ENCODE results near the gene TMEM53.

TMEM53 gene

DNA sequence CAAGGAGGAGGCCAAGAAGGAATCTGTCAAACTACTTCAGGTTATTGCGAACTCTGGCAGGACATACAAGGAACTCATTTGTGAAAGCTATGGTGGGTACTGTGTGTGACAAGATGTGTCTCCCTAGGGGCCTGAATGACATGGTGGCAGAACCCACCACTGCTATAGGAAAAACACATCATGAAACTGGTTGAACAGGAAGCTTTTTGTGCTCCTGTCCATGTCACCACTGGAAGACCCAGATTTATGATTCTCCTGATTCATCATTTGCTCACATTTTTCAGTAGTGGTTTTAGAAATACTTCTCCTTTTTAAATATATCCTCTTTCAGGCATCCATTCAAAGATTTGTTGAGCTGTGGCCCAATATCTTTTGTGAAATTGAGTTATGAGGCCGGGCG is 23.9 kb upstream of the TMEM53 start:
- DNase-seq (ENCODE audit: low read depth in 2 of 2), result no peak

DNA sequence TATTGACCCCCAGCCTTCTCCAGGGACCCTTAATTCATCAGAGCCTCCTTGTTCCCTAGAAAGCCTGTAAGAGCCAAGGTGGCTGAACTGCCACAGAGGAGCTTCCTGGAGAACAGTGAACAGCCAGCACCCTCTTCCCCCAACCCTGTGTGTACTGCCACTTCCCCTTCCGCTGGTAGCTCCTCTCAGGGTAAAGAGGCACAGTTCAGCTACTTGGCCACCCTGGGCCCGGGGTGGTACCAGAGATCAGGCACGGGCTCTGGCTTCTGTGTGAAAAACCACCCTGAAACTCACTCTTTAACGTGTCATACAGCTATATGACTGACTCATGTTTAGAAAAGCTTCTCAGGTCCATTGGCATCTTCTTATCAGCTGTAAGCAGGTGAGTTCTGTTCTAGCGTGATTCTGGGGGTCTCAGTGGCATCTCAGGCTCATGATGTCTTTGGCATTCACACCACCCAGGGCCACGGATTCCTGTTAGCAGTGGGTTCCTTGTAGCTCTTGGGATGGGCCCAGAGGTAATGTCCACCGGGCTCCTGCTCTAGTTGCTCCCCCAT is 22.6 kb upstream of the TMEM53 start:
- no peak for DNase-seq (ENCODE audit: low read depth in 2 of 2)

DNA sequence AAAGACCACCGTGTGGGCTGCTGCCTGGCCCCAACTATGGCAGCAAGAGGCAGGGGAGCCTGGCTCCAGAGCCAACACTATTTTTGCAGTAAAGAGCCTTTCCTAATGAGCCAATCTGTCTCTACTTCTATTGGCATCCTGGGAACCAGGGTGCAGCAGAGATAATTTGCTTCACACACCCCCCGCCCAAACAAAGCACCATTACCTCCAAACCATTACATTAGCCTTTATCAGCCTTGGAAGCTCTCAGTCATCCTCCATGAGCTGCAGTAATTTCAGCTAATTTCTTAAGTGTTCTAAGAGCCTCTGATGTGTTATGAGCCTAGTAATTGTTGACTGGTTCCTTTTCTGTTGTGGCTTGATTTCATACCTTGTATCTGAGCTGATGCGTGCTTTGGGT is 21.8 kb upstream of the TMEM53 start:
- DNase-seq (ENCODE audit: low read depth in 2 of 2), result no peak

DNA sequence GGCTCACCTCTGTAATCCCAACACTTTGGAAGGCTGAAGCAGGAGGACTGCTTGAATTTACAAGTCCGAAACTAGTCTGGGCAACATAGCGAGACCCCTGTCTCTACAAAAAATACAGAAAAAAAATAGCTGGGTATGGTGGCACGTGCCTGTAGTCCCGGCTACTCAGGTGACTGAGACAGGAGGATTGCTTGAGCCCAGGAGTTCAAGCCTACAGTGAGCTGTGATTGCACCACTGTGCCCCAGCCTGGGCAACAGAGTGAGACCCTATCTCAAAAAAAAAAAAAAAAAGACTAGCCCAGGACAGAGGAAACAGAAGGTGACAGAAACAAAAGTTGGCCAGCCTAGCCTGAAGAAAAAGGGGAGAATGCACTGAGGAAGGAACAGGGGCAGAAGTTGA is 21.4 kb upstream of the TMEM53 start:
- DNase-seq (ENCODE audit: low read depth in 2 of 2), result no peak

DNA sequence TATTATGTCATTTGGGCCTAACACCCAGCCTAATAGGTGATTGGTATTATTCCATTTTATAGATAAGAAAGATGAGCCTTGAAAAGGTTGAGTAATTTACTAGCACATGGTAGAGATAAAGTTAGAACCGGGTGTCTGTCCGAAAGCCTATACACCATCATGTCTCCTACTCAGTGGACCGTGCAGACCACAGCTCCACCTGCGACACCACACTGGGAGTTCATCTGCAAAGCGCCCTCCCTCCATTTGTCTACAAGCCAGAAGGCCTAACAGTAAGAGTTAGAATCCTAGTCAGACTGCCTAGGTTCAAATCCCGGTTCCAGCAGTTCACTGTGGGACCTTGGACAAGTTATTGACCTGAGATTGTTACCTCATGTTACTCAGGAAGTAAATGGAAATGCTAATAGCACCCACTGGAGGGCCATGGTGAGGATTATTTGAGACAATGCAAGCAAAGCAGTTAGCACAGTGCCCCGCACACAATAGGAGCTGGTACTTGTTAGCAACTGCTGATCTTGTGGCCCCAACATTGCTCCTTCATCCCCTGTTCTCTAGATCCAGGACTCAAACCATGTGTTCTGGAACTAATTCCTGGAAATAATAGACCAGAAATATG is 20.7 kb upstream of the TMEM53 start:
- no peak for DNase-seq (ENCODE audit: low read depth in 2 of 2)

DNA sequence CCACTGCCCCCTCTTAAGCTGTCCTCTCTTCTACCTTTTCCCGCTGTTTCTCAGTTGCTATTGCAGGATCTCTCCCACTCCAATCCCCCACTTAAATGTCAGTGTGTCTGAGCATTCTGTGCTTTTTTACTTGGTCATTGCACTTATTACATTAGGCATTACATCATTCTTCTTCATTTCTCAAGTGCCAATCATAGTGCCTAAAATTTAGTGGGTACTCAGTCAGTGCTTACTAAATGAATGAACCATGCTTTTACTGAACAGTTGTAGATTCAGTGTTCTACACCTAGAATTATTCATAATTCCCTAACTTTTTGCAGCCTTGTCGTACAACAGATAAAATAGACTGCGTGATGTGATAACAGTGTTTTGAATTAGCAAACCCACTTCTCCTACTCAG is 19.6 kb upstream of the TMEM53 start:
- no peak for DNase-seq (ENCODE audit: low read depth in 2 of 2)

DNA sequence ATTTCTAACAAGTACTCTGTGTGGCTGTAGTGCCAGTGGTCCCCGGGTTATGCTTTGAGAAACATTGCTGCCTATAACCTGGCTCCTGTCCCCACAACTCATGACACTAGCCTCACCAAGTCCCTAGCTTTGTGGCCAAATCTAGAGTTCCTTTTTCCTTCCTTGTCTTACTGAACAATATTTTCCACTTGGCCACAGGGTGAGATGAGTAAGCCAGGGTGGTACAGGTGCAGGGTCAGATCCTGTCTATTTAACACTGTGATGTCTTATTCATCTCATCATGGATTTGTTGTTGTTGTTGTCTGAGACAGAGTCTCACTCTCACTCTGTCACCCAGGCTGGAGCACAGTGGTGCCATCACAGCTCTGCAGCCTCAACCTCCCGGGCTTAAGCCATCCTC is 18.9 kb upstream of the TMEM53 start:
- no peak for DNase-seq (ENCODE audit: low read depth in 2 of 2)

DNA sequence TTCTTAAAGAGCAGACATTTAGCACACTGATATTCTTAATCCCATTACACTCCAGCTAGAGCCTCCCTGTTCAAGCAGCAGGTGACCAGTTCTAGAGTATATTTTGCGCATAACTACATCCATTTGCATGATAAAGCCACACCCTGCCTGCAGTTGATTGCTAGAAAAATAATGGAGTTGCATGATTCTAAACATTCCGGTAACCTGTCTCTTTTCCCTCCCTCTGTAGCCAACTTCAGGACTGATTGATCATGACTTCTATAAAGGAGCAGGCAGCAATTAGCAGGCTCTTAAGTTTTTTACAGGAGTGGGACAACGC is 15.1 kb upstream of the TMEM53 start:
- no peak for DNase-seq (ENCODE audit: low read depth in 2 of 2)

DNA sequence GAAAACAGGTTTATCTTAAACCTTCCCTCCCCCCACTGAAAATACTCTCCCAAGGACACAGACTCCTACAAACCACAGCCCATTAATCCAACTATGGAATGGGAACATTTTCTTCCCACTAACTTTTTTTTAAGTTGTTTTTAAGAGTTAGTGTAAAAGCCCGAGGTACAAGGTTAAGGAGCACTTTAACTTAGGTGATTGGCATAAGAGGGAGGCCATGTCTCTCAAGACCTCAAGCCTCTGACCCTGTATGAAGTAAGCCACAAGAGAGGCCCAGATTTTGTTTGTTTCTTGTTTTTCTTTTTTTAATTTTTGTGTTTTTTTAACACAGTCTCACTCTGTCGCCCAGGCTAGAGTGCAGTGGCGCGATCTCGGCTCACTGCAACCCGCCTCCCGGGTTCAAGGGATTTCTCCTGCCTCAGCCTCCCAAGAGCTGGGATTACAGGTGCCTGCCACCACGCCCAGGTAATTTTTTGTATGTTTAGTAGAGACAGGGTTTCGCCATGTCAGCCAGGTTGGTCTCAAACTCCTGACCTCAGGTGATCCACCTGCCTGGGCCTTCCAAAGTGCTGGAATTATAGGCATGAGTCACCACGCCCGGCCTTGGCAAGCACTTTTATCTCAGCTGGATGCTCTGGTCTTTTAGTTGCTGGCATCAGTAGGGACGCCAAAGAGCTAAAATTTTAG is 14.6 kb upstream of the TMEM53 start:
- no peak for DNase-seq (ENCODE audit: low read depth in 2 of 2)

DNA sequence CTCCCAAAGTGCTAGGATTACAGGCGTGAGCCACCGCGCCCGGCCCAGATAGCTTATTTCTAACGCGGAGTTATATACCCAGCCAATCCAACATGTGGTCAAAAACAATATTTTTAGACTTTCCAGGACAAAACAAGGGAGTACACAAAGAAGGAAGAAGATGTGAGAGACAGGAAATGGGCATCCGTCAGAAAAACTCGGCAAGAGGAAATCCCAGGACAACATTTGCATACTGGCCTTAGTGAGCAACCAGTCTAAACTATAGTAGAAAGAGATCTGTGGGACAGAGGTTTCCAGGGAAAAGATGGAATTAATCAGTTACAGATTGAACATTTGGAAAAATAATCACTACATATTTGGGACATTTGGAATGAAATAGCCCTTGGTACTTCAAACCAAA is 11.6 kb upstream of the TMEM53 start:
- DNase-seq (ENCODE audit: low read depth in 2 of 2), result no peak

DNA sequence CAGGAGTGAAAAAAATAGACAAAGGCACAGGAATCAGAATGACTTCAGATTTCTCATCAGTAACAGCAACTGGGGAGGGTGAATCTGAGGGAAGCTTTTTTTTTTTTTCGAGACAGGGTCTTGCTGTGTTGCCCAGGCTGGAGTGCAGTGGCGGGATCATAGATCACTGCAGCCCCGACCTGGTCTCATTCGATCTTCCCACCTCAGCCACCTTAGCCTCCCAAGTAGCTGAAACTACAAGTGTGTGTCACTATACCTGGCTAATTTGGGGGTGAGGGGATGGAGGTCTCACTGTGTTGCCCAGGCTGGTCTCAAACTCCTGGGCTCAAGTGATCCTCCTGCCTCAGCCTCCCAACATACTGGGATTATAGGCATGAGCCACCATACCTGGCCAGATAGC is 10.9 kb upstream of the TMEM53 start:
- DNase-seq (ENCODE audit: low read depth in 2 of 2), result no peak

DNA sequence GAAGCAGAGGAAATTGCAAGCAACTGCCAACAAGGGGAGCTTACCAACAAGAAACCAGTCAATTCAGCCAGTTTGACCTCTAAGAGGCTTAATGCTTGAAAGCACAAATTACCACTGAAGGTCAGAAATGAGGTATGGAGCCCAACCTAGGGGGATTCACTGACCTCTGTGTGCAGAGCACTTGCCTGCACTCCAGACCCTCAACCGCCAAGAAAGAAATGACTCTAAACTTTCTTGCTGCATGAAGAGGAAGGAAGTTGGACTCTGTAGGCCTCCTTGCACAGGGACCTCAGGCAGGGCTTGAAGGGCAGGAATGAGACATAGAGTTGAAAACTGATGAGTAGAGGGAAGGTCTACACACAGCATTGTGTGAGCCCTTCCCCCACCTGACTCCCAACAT is 10.2 kb upstream of the TMEM53 start:
- no peak for DNase-seq (ENCODE audit: low read depth in 2 of 2)

DNA sequence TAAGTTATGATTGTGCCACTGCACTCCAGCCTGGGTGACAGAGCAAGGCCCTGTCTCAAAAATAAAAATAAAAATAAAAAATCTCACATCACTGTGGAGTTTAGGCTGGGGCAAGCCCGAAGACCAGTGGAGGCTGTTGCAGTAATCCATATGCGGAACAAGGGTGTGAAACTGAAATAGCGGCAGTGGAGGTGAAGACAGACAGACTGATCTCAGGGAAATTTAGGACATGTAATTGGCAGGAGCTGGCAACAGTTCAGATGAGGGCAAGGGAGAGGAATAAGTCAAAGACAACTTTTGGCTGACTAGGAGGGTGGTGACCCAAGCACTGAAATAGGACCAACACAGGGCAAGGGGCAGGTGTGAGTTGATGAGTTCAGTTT is 8.6 kb upstream of the TMEM53 start:
- DNase-seq (ENCODE audit: low read depth in 2 of 2), result no peak

DNA sequence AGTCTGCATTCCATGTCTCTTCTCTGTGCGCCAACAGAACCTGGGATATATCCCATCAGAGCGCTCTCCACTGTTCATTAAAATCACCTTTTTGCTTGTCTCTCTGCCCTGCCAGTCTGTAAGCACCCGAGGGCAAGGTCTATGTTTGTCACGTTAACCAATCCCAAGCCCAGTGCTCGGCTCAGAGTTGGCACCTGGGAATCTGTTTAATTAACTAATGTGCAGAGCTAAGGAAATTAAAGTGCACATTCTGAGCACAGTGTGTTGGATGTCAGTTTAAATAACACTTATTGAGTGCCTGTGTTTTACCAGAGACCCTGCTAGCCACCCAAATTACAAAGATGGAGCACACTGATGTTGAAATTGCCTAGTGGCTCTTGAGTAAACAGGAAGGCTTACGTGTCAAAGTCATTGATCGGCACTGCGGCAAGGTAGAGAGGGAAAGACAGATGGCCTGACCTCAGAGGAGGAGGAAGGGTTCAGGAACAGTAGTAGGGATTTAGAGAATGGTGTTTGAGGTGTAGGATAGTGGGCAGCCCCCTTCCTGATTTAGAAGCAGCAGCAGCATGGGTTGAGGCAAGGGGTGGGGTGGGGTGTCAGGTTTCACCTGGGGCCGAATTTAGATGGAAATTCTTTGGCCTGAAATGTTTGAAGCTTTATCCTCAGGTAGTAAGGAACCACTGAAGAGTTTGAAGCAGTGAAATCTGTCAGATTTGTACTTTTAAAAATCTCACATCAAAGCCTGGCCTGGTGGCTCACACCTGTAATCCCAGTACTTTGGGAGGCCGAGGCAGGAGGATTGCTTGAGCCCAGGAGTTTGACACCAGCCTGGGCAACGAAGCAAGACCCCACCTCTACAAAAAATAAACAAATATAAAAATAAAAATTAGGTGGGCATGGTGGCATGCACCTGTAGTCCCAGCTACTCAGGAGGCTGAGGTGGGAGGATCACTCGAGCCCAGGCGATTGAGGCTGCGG is 7.9 kb upstream of the TMEM53 start:
- no peak for DNase-seq (ENCODE audit: low read depth in 2 of 2)

DNA sequence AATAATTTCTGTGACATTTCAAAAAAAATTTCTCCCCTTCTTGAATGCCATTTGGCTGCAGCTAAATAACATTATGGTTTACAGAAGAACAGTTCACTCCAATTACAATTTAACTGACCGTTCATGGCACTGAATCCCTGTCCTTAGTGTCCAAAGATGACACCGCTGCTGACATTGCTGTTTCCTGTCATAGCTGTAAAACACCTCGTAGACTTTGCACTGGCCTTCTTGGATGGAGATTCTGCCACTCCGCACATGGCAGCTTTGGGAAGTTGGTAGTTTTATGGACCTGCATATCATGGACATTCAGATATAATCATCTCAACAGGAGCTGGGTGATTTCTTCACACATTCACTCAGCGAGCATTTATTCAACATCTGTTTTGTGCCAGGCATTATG is 5.2 kb upstream of the TMEM53 start:
- no peak for DNase-seq (ENCODE audit: low read depth in 2 of 2)

DNA sequence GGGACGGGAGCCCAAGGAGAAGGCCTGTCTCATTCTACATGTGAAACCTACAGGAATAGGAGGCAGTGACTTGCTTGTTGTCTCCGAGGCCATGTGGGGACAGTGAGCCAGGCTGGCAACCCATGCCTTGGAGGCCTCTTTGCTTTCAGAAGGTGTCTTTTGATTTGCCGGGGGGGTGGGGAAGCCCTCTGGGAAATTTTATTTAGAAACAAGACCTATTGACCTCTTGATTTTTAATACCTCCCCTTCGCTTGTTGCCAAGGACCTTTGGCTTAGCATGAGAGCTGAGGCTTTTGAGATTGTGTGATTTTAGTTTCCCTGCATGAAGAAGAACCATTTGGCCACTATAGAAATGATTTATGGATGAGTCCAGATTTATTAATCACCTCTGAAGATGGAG is 4.3 kb upstream of the TMEM53 start:
- DNase-seq (ENCODE audit: low read depth in 2 of 2), result no peak

DNA sequence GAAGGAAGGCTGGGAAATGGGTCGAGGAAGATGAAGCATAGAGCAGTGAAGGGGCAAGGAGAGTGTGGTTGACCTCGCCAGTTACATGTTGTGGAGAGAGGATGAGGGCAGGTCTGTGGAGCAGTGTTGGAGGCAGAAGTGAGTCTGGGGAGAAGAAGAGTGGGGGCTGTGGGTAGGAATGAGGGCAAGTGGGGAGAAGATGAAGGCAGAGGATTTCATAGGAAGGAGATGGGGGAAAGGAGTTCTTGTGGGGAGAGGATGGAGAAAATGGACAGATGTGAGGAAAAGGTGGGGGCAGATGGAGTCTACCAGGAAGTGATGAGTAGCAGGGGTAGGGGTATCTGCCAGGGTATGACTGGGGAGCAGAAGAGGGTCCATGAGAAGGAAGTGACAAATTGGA is 3.8 kb upstream of the TMEM53 start:
- no peak for DNase-seq (ENCODE audit: low read depth in 2 of 2)

DNA sequence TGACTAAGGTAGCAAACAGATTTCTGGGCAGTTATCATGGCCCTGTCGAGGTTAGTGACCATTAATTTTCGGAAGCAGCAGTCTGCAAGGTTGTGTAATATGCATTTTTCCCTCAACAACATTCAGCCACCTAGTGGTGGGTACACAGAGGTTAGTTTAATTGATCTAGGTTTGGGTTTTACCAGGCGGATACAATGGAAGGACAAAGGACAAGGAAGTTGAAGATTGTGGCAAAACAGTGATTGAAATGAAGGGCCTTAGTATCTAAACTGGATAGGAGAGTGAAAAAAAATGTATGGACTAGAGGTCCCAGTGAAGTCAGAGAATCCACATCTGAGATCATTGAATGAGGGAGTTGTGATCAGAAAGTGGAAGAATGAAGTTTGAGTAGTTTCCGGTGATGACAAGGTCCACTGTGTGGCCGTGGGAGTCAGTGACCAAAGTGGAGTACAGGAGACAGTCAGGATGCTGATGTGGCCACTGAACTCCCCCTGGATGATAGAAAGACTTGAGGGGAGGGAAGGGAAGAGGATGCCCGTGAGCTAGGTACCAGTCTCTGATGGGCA is 3.0 kb upstream of the TMEM53 start:
- DNase-seq (ENCODE audit: low read depth in 2 of 2), result no peak

DNA sequence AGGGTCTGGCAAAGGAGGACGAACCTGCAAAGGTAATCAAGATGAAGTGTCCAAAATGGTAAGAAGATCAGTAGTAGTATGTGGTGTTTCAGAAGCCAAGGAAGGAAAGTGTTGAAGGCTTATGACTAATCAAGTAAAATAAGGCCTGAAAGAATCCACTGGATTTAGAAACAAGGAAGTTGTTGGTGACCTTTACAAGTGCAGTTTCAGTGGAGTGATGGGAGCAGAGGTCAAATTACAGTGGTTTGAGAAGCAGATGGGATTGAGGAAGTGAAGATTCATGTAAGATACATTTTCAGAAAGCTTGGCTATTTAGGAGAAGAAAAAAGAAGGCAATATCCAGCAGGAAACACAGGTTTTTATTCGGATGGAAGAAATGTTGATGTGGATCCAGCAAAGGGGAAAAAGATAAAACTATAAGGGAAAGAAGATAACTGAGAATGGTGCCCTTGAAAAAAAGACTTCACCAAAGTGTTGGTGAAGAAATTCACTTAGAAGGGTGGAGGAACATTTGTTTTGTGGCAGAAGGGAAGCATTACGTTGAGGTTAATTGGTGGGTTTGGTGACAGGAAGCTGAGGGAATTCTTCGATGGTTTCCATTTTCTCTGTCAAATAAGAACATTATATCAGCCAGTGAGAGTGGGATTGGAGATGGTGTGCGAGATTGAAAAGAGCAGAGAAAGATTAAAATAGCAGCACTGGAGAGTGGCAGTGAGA is 2.4 kb upstream of the TMEM53 start:
- no peak for DNase-seq (ENCODE audit: low read depth in 2 of 2)

DNA sequence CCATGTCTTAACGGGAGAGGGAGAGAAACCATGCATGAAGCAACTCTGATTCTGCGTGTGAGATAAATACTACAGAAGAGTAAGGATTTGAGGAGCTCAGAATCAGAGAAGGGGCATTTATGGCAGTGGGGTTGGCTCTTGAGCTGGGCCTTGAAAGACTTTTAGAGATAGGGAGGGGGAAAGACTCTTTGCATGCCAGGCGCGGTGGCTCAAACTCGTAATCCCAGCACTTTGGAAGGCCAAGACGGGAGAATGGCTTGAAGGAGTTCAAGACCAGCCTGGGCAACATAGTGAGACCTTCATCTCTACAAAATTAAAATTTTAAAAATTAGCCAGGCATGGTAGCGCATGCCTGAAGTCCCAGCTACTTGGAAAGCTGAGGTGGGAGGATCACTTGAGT is 905 bp upstream of the TMEM53 start:
- DNase-seq (ENCODE audit: low read depth in 2 of 2), result no peak

DNA sequence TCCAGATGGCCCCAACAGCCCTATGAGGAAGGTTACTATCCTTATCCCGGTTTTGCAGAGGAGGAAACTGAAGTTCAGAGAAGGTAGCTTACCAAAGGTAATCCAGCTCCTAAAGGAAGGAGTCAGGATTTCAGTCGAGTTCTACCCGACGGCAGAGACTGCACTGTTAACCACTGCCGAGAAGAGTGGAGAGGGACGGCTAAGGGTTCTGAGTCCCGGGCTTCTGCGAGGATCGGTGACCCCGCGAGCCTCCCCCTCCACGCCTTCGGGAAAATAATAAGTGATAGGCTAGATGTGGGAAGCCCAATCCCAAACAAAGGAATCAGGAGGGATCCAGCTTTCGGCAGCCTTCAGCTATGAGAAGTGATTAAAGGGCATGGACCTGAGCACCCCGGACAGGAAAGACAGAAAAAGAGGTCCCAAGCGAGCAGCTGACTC is 587 bp downstream of the TMEM53 start:
- no peak for DNase-seq (ENCODE audit: low read depth in 2 of 2)

Data from stimulated activated CD8-positive, alpha-beta memory T cell treated with anti-CD3 and anti-CD28 coated beads, Interleukin-7, amount 100 ng/mL, for 1 hour (primary cell).